NCI-H2107 treated with DMSO at 0.1 percent for 48 hours (cell line): ENCODE data around the gene TNFSF10.

ENCODE experiments used
- DNase-seq: peaks from one replicate; lab custom pipeline; 2025; ENCODE audit not compliant: unreplicated experiment; lab: John Stamatoyannopoulos, UW

The TNFSF10 gene

GRCh38 chr3:172461530-172462138, 61.6 kb downstream of the TNFSF10 start:
- DNase-seq: peak; percentile 73

DNA sequence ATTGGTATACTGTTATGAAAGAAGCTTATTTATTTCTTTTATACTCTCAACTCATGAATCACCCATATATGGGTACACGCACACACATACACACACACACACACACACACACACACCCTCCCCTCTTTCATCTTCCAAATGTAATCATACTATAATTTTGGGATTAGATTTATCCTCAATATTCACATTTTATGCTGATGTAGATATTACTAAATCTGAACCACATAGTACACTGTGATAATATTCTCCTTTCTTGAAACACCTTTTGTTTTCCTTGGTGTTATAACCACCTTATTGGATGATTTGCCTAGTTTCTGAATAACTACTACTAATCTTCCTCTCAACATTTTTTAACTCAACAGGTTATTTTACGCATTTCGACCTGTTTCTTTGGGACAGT, 66.8 kb downstream of the TNFSF10 start:
- no peak for DNase-seq
